A673 (cell line): ENCODE data around the gene BRWD1. TPM values are rescaled to one million over a fixed set of nuclear protein-coding genes. Genes with fewer than 3 reads are reported as not detected.

Experiments used
- BruUV-seq: library from RNA; stranded (reverse); fragments of 400-500 nt; replicated peaks from 2 replicates; lab custom pipeline; 2021; lab: Mats Ljungman, UMichigan
- CTCF ChIA-PET: fragments of 300-600 bp; sonication (Branson Sonifier 250); formaldehyde crosslinking; loops from one replicate; lab custom pipeline; 2022; ENCODE audit warnings: antibody characterized with exemption; lab: Charles Lee
- POLR2A ChIA-PET: fragments of 300-600 bp; sonication (Branson Sonifier 250); formaldehyde crosslinking; loops from one replicate; lab custom pipeline; 2022; ENCODE audit warnings: antibody characterized with exemption; ENCODE audit not compliant: low non-redundant PET; lab: Charles Lee
- DNase-seq: peaks from one replicate; pipeline ENCODE4 v3.0.0-alpha.2; 2015; ENCODE audit warnings: low spot score
- H3K27ac ChIP-seq: fragments of 200-600 bp; sonication (generic); 2 replicates; pipeline ENCODE4 v1.5.1; 2016; ENCODE audit warnings: mixed run types, low read depth, mild to moderate bottlenecking, mixed read lengths, antibody characterized with exemption, low read length; ENCODE audit not compliant: poor library complexity, severe bottlenecking
- H3K27me3 ChIP-seq: fragments of 200-600 bp; sonication (generic); replicated peaks from 2 replicates; pipeline ENCODE4 v1.6.1; 2017; ENCODE audit warnings: mixed run types, low read depth, mild to moderate bottlenecking, mixed read lengths, antibody characterized with exemption, low read length; ENCODE audit not compliant: insufficient read depth, poor library complexity
- H3K36me3 ChIP-seq: fragments of 200-600 bp; sonication (generic); 2 replicates; pipeline ENCODE4 v1.6.1; 2016; ENCODE audit warnings: mixed run types, mild to moderate bottlenecking, mixed read lengths, antibody characterized with exemption, low read length; ENCODE audit not compliant: insufficient read depth, poor library complexity, severe bottlenecking
- H3K4me1 ChIP-seq: fragments of 200-600 bp; sonication (generic); 2 replicates; pipeline ENCODE4 v1.6.1; 2017; ENCODE audit warnings: mixed run types, mild to moderate bottlenecking, mixed read lengths, antibody characterized with exemption, low read length; ENCODE audit not compliant: insufficient read depth, poor library complexity, severe bottlenecking
- H3K4me3 ChIP-seq: fragments of 200-600 bp; sonication (generic); 2 replicates; pipeline ENCODE4 v1.5.1; 2016; ENCODE audit warnings: low read depth, mixed run types, mild to moderate bottlenecking, mixed read lengths, low read length; ENCODE audit not compliant: poor library complexity, severe bottlenecking
- H3K9me3 ChIP-seq: fragments of 200-600 bp; sonication (generic); 2 replicates; pipeline ENCODE4 v1.6.1; 2016; ENCODE audit warnings: mixed run types, low read depth, mild to moderate bottlenecking, mixed read lengths, antibody characterized with exemption, low read length; ENCODE audit not compliant: poor library complexity, severe bottlenecking
- CTCF ChIP-seq: fragments of 300-800, 200-600 bp; sonication (generic); conservative IDR thresholded peaks from 2 replicates; pipeline ENCODE4 v1.5.1; 2017; ENCODE audit warnings: low read depth, mild to moderate bottlenecking, antibody characterized with exemption, low read length, moderate library complexity, mixed read lengths
- EZH2 ChIP-seq: fragments of 200-600 bp; sonication (generic); IDR thresholded peaks from 2 replicates; pipeline ENCODE4 v1.6.1; 2017; ENCODE audit warnings: borderline replicate concordance, low read depth, mild to moderate bottlenecking, mixed read lengths, antibody characterized with exemption, low read length; ENCODE audit not compliant: poor library complexity, severe bottlenecking
- intact Hi-C: fragments of 100-400 bp; cut with micrococcal nuclease; formaldehyde crosslinking; loops from one replicate; pipeline ENCODE4 v1.10.0; 2022; ENCODE audit not compliant: unreplicated experiment
- total RNA-seq: library from RNA; stranded (reverse); gene quantifications from 2 replicates; pipeline ENCODE4 v1.2.3, GENCODE V29; 2021

BRWD1 gene
- total RNA-seq, 1 experiment from 2014 or later, result 27.6 TPM

- no peak for DNase-seq
- intact Hi-C loops, result no loop called here
- Histone ChIP-seq H3K4me1 (no peaks in the 10 kb centered on the region), H3K36me3 (peaks cover 6% of the 10 kb centered on the region), H3K9me3 (no peaks in the 10 kb centered on the region), H3K4me3 (no peak overlapping the region), H3K27ac (no peak overlapping the region), H3K27me3 (no peaks in the 10 kb centered on the region)
- no TSS peak for BruUV-seq
- ChIA-PET POLR2A (no interaction called here), CTCF (no interaction called here)
- TF ChIP-seq CTCF (no peak), EZH2 (no peak)
Measured at GRCh38 chr21:39215078-39215477, 98.4 kb downstream of the BRWD1 start.

GRCh38 chr21:39209334-39209688, 104.1 kb downstream of the BRWD1 start:
- Histone ChIP-seq H3K36me3 (peaks cover 22% of the 10 kb centered on the region), H3K9me3 (no peaks in the 10 kb centered on the region), H3K4me1 (peaks cover 4% of the 10 kb centered on the region), H3K4me3 (no peak overlapping the region), H3K27ac (no peak overlapping the region), H3K27me3 (no peaks in the 10 kb centered on the region)
- no peak for DNase-seq
- ChIA-PET CTCF (no interaction called here), POLR2A (interaction anchor here (0.6 kb wide), 1 partner anchor 29 kb away, joined by 14 read pairs; no protein-coding TSS in a partner anchor)
- no TSS peak for BruUV-seq
- TF ChIP-seq EZH2, result no peak
- no peak for TF ChIP-seq CTCF
- intact Hi-C loops, result no loop called here

GRCh38 chr21:39208624-39209333, 104.7 kb downstream of the BRWD1 start:
- DNase-seq, result peak; percentile 15
- Histone ChIP-seq H3K4me1 (peaks cover 4% of the 10 kb centered on the region), H3K9me3 (no peaks in the 10 kb centered on the region), H3K4me3 (no peak overlapping the region), H3K36me3 (peaks cover 22% of the 10 kb centered on the region), H3K27ac (no peak overlapping the region), H3K27me3 (no peaks in the 10 kb centered on the region)
- POLR2A ChIA-PET, result interaction anchor here (0.6 to 0.7 kb wide), 3 partner anchors 29 to 109 kb away, joined by 3 to 14 read pairs (median 3); no protein-coding TSS in a partner anchor
- CTCF ChIA-PET, result no interaction called here
- TF ChIP-seq EZH2 (no peak), CTCF (no peak)
- intact Hi-C loops, result no loop called here
- BruUV-seq, result no TSS peak
